Choroid plexus epithelial cell (primary cell): ENCODE data around the gene DNAH2.
"Not testable (repeated sequence)": the region's sequence is repeated elsewhere in the genome, so short reads cannot be mapped to it uniquely, and the experiment has no call there.

Source experiments
- DNase-seq: peaks from one replicate; pipeline ENCODE4 v3.0.0-alpha.2; 2010; ENCODE audit warnings: low read depth
- H3K4me3 ChIP-seq: 2 replicates; pipeline ENCODE4 v1.5.1; 2011; ENCODE audit warnings: low read depth, mild to moderate bottlenecking, control low read depth, low read length, moderate library complexity
- TF ChIP-seq, protein P1 (sequence below): conservative IDR thresholded peaks from 2 replicates; pipeline ENCODE4 v1.5.1; 2011; ENCODE audit warnings: low read depth, mild to moderate bottlenecking, control low read depth, inconsistent platforms, low read length, moderate library complexity

DNAH2 gene

DNA sequence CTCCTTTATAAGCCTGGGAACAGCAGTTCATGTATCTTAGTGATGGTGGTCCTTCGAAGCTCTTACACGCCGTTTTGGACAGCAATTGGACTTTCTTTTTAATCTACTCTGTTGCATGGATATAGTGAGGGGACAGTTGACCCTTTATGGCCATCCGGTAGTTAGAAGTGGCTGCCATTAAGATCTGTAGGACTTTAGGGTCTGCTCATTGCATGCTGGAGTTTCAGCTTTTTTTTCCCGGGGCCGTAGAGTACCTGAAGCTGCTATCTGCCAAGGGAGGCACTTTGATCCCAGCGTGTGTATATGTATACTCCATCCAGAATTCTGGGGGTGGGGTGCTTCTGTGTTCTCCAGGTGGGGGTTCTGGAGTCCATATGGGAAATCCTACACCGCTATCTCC lies 141.5 kb downstream of the DNAH2 start:
- no peak overlapping the region for H3K4me3 ChIP-seq
- TF ChIP-seq, protein P1, sequence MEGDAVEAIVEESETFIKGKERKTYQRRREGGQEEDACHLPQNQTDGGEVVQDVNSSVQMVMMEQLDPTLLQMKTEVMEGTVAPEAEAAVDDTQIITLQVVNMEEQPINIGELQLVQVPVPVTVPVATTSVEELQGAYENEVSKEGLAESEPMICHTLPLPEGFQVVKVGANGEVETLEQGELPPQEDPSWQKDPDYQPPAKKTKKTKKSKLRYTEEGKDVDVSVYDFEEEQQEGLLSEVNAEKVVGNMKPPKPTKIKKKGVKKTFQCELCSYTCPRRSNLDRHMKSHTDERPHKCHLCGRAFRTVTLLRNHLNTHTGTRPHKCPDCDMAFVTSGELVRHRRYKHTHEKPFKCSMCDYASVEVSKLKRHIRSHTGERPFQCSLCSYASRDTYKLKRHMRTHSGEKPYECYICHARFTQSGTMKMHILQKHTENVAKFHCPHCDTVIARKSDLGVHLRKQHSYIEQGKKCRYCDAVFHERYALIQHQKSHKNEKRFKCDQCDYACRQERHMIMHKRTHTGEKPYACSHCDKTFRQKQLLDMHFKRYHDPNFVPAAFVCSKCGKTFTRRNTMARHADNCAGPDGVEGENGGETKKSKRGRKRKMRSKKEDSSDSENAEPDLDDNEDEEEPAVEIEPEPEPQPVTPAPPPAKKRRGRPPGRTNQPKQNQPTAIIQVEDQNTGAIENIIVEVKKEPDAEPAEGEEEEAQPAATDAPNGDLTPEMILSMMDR: no peak
- no peak for DNase-seq

DNA sequence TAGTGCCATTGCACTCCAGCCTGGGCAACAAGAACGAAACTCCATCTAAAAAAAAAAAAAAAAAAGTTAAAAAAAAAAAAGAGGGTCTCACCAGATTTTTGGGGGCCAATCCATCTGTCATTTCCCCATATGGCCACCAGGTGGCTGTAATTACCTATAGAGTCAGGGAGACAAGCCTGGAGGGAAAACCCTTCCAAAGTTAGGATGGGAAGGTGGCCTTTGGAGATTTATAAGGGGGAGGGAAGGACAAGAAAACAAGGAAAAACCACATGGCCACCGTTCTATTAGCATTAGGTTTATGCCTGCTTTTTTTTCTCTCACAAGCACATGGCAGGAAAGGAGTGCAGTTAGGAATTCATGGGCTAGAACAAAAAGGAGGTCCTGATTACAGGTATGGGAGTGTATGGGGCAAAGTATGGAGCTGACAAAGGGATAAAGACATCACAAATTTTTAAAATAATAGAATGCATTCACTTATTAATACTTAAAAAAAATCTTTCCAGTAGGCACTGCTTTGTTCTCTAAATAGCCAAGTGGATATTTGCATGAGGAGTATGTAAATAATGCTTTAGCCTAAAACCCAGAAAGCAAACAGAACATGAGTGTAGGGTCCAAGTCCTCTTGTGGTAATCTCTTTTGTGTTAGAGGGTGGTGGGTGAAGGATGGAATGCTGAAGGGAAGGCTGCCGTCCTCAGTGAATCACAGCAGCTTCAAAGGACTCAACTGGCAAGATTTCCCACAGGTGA lies 145.3 kb downstream of the DNAH2 start:
- TF ChIP-seq, protein P1: peak; percentile 80
- DNase-seq: peak; percentile 53
- no peak overlapping the region for H3K4me3 ChIP-seq

DNA sequence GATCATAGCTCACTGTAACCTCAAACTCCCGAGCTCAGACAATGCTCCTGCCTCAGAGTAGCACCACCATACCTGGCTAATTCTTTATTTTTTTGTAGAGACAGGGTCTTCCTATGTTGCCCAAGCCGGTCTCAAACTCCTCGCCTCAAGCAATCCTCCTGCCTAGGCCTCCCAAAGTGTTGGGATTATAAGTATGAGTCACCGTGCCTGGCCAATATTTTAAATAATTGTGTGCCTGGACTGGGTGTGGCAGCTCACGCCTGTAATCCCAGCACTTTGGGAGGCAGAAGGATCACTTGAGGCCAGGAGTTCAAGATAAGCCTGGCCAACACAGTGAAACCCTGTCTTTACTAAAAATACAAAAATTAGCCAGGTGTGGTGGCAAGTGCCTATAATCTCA lies 146.8 kb downstream of the DNAH2 start:
- DNase-seq, H3K4me3 ChIP-seq: not testable (repeated sequence)

DNA sequence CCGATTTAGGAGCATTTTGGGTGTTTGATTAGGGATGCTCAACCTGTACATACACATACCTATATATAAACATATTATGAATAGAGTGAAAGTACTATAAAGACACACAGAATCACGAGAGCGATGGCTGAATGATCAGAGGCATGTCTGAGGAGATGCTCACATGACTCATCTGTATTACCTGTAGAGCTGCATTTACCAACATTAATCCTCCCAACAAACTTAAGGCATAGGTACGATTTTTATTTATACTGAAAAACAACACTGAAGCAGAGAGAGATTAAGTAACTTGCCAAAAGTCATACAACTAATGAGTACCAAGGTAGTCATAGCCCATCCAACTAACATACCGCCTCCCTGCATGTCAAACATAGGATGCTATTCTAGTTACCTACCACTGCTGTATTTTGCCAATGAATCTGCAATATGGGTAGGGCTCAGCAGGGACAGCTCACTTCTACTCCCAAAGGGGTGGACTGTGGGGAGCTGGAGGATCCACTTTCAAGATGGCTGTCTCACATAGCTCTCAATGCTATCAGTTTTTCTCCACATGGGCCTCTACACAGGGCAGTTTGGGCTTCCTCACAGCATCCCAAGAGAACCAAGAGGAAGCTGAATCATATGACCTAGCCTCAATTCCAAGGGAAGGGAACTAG lies 147.6 kb downstream of the DNAH2 start:
- H3K4me3 ChIP-seq: no peak overlapping the region
- DNase-seq: no peak
- TF ChIP-seq, protein P1: no peak

DNA sequence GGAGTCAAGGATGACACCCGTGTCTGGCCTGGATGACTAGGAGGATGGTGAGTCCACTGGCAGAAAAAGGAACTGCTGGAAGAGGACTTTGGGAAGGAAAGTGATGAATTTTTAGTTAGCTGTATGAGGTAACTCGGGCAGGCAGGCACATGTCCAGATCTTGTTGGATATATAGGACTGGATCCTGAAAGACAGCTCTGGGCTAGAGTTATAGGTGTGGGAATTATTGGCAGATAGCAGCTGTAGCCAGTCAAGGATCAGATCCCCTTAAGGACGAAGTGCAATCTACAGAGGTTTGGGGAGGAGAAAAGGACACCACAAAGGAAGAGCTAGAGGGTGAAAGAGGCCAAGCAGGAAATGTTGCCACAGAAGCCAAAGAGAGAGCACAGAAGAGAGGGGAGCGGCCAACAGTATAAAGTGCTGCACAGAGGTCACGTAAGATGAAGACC lies 150.4 kb downstream of the DNAH2 start:
- DNase-seq: no peak
- TF ChIP-seq, protein P1: no peak
- H3K4me3 ChIP-seq: no peak overlapping the region

DNA sequence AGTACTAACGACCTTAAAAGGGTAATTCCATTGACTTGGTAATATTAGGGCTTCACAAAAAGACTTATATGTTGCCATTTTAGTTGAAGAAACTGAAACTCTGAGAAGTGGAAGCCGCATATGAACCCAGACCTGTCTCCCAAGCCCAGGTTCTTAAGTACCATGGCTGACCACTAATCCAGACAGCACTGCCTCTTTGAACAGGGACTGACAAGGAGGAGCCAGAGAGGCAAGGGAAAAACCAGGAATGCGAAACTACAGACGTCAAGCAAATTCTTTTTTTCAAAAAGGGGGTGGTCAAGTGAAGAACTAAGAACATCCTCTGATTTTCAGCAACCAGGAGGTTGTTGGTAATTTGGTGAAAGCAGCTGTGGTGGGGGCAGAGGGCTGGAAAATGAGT lies 155.5 kb downstream of the DNAH2 start:
- TF ChIP-seq, protein P1: no peak
- DNase-seq: no peak
- no peak overlapping the region for H3K4me3 ChIP-seq

DNA sequence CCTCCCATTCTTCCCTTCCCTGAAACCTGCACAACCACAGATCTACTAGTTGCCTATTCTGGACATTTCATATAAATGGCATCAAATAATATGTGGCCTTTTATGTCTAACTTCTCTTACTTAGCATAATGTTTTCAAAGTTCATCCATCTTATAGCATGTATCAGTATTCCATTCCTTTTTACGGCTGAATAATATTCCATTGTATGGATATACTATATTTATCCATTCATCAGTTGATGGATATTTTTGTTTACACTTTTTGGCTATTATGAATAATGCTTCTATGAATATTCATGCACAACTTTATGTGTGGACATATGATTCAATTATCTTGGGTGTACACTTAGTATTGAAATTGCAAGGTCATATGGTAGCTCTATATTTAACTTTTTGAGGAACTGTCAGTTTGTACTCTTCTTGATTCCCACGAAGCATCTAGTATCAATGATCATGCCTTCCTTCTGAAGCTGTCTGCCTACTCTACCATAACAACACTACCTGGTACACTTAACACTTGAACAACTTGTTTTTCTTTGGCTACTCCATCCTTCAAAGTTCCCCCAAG lies 158.3 kb downstream of the DNAH2 start:
- no peak for DNase-seq
- TF ChIP-seq, protein P1: no peak
- no peak overlapping the region for H3K4me3 ChIP-seq
